Esophagus squamous epithelium (tissue), 4 donors: ENCODE data around the gene ACTMAP.

ENCODE experiments used
- CTCF ChIP-seq, 6 experiments: fragments of 450-650 bp in 4 of 6; fragments of 200-600 bp in 2 of 6; sonication (generic) in 2 of 6; IDR thresholded peaks; one replicate each; pipeline ENCODE4 v1.5.1; 2016 to 2019; ENCODE audit warnings: antibody characterized with exemption in 6 of 6, mild to moderate bottlenecking in 4 of 6, moderate library complexity in 4 of 6
- POLR2A ChIP-seq, 4 donors: fragments of 450-650 bp; IDR thresholded peaks; one replicate each; pipeline ENCODE4 v1.6.1; 2017; ENCODE audit warnings: antibody characterized with exemption in 4 of 4, mild to moderate bottlenecking in 4 of 4, moderate library complexity in 3 of 4

GRCh38 chr19:40786060-40787037, 36.1 kb upstream of the ACTMAP start:
- TF ChIP-seq CTCF (IDR thresholded peaks at IDR 0.05), result no peak
- TF ChIP-seq POLR2A (IDR thresholded peaks at IDR 0.05), result no peak
